Measurements from ENCODE around the gene EFCAB6. TPM values are rescaled to one million over a fixed set of nuclear protein-coding genes. Genes with fewer than 3 reads are reported as not detected.

Gene EFCAB6
- total RNA-seq, 1 experiment from 2014 or later, result 0.52 TPM

DNA sequence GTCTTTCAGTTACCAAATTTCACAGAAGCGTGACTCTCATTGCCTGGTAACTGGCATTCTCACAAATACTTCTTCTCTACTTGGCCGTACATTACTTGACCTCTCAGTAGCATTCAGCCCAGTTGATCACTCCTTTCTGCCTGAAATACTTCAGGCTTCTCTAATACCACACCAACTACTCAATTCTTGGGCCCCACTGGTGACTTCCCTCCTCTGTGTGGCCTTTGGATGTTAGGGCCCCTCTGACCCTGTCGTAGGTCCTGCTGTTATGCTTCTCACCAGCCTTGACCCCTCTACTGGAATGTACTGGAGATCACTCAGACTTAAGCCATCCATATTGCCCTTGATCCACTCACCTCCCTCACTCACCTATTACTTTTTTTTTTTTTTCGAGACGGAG lies 2.2 kb upstream of the EFCAB6 start:
- intact Hi-C loops (cut with micrococcal nuclease), result no loop called here
- Histone ChIP-seq H3K4me1 (ENCODE audit: control insufficient read depth in 1 of 2, insufficient read depth in 2 of 2, low read length in 2 of 2) (peaks cover 0 to 17% of the 10 kb centered on the region in 2 experiments; a peak in 1 of 4 replicates), H3K9me2 (ENCODE audit: insufficient read depth) (no peaks in the 10 kb centered on the region), H3K27me3 (ENCODE audit: insufficient read depth, low read length) (no peaks in the 10 kb centered on the region), H3K4me3 (replicated peaks in 1 of 2; ENCODE audit: low read depth in 1 of 2, low read length in 2 of 2) (no peak overlapping the region), H3K4me2 (ENCODE audit: low read length) (no peak overlapping the region), H3K9me3 (ENCODE audit: control insufficient read depth in 1 of 2, insufficient read depth in 1 of 2, low read depth in 1 of 2, low read length in 2 of 2) (no peaks in the 10 kb centered on the region), H3K9ac (ENCODE audit: low read length) (no peak overlapping the region), H3K27ac (ENCODE audit: low read depth, low read length) (no peak overlapping the region), H4K20me1 (ENCODE audit: insufficient read depth) (no peaks in the 10 kb centered on the region), H3K36me3 (ENCODE audit: control insufficient read depth in 1 of 2, insufficient read depth in 2 of 2, low read length in 2 of 2) (no peaks in the 10 kb centered on the region), H3K79me2 (ENCODE audit: insufficient read depth, low read length) (0 out of 2 replicates have a peak, but pooled peaks cover 8% of the 10 kb centered on the region), H2AFZ (ENCODE audit: low read depth, low read length, poor library complexity, severe bottlenecking) (no peak overlapping the region)
- ATAC-seq (no peak), DNase-seq (ENCODE audit: low read depth, low spot score) (no peak)
- RAD21 ChIA-PET (ENCODE audit: low non-redundant PET in 1 of 2, low total read pairs in 2 of 2, uncharacterized antibody in 2 of 2, unreplicated experiment in 2 of 2), result no interaction called here
- TF ChIP-seq, protein P1, sequence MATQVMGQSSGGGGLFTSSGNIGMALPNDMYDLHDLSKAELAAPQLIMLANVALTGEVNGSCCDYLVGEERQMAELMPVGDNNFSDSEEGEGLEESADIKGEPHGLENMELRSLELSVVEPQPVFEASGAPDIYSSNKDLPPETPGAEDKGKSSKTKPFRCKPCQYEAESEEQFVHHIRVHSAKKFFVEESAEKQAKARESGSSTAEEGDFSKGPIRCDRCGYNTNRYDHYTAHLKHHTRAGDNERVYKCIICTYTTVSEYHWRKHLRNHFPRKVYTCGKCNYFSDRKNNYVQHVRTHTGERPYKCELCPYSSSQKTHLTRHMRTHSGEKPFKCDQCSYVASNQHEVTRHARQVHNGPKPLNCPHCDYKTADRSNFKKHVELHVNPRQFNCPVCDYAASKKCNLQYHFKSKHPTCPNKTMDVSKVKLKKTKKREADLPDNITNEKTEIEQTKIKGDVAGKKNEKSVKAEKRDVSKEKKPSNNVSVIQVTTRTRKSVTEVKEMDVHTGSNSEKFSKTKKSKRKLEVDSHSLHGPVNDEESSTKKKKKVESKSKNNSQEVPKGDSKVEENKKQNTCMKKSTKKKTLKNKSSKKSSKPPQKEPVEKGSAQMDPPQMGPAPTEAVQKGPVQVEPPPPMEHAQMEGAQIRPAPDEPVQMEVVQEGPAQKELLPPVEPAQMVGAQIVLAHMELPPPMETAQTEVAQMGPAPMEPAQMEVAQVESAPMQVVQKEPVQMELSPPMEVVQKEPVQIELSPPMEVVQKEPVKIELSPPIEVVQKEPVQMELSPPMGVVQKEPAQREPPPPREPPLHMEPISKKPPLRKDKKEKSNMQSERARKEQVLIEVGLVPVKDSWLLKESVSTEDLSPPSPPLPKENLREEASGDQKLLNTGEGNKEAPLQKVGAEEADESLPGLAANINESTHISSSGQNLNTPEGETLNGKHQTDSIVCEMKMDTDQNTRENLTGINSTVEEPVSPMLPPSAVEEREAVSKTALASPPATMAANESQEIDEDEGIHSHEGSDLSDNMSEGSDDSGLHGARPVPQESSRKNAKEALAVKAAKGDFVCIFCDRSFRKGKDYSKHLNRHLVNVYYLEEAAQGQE (IDR thresholded peaks at IDR 0.05; ENCODE audit: low read depth), result no peak
- no peak for TF ChIP-seq SP1 (IDR thresholded peaks at IDR 0.05; ENCODE audit: low read depth)
- BruUV-seq (replicated peaks), result no TSS peak
- CTCF ChIA-PET, result no interaction called here
- POLR2A ChIA-PET, result no interaction called here

DNA sequence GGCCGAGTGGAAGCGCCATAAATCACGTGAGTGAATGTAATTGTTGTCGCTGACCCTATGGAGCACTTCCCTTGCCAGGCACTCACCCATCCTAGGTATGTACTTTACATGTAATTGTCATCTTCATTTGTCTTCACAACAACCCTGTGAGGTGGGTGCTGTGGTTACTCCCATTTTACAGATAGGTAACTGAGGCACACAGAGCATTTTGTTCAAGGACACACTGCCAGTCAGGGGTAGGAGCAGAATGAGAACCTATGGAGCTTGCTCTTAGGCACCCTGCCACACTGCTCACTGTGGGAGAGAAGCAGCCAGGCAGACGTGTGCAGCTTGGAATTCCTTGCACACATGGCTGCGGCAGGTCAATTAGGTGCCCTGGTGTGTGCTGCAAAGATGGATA lies 785 bp upstream of the EFCAB6 start:
- intact Hi-C loops (cut with micrococcal nuclease), result no loop called here
- POLR2A ChIA-PET, result no interaction called here

More for the DNA sequence above, 785 bp upstream of the EFCAB6 start:
- peak; percentile 28; the same call in 1 of the 2 replicates for ATAC-seq
- H3K36me3 ChIP-seq (ENCODE audit: control insufficient read depth in 1 of 2, insufficient read depth in 2 of 2, low read length in 2 of 2), result no peaks in the 10 kb centered on the region
- H4K20me1 ChIP-seq (ENCODE audit: insufficient read depth), result no peaks in the 10 kb centered on the region
- RAD21 ChIA-PET (ENCODE audit: low non-redundant PET in 1 of 2, low total read pairs in 2 of 2, uncharacterized antibody in 2 of 2, unreplicated experiment in 2 of 2), result no interaction called here
- no peaks in the 10 kb centered on the region for H3K9me3 ChIP-seq (ENCODE audit: control insufficient read depth in 1 of 2, insufficient read depth in 1 of 2, low read depth in 1 of 2, low read length in 2 of 2)
- no TSS peak for BruUV-seq (replicated peaks)
- no peak for DNase-seq (ENCODE audit: low read depth, low spot score)
- TF ChIP-seq, protein P2, sequence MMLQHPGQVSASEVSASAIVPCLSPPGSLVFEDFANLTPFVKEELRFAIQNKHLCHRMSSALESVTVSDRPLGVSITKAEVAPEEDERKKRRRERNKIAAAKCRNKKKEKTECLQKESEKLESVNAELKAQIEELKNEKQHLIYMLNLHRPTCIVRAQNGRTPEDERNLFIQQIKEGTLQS (IDR thresholded peaks at IDR 0.05), result no peak
- TF ChIP-seq CEBPB (IDR thresholded peaks at IDR 0.05; ENCODE audit: low read depth), result no peak
- H3K27ac ChIP-seq (ENCODE audit: low read depth, low read length), result peak overlapping the region; percentile 54; the same call in 1 of the 2 replicates
- no peak overlapping the region for H2AFZ ChIP-seq (ENCODE audit: low read depth, low read length, poor library complexity, severe bottlenecking)
- peak overlapping the region; percentile 70 for H3K4me2 ChIP-seq (ENCODE audit: low read length)
- peaks cover 1% of the 10 kb centered on the region; the same call in 1 of the 2 replicates for H3K27me3 ChIP-seq (ENCODE audit: insufficient read depth, low read length)
- peak overlapping the region; percentile 60 to 63 for H3K4me3 ChIP-seq (replicated peaks in 1 of 2; ENCODE audit: low read depth in 1 of 2, low read length in 2 of 2)
- H3K9ac ChIP-seq (ENCODE audit: low read length), result peak overlapping the region; percentile 69
- CTCF ChIA-PET, result interaction anchor here (1.5 kb wide), 1 partner anchor 72 kb away, joined by 5 read pairs; no protein-coding TSS in a partner anchor
- peaks cover 0 to 17% of the 10 kb centered on the region in 2 experiments; a peak in 1 of 4 replicates for H3K4me1 ChIP-seq (ENCODE audit: control insufficient read depth in 1 of 2, insufficient read depth in 2 of 2, low read length in 2 of 2)
- H3K9me2 ChIP-seq (ENCODE audit: insufficient read depth), result no peaks in the 10 kb centered on the region
- 0 out of 2 replicates have a peak, but pooled peaks cover 8% of the 10 kb centered on the region for H3K79me2 ChIP-seq (ENCODE audit: insufficient read depth, low read length)
